EH (cell line): Measurements from ENCODE around the gene FAM184B.

Experiments used
- DNase-seq: peaks from one replicate; pipeline ENCODE4 v3.0.0-alpha.2; 2015; ENCODE audit warnings: low read depth

FAM184B gene

GRCh38 chr4:17635056-17635455 is 146.4 kb downstream of the FAM184B start:
- no peak for DNase-seq

- DNase-seq, result no peak
These were observed 147.8 kb downstream of the FAM184B start for GRCh38 chr4:17633600-17633999.

- no peak for DNase-seq
These were observed 151.2 kb downstream of the FAM184B start for GRCh38 chr4:17630228-17630627.

GRCh38 chr4:17624821-17625220 is 156.6 kb downstream of the FAM184B start:
- no peak for DNase-seq

GRCh38 chr4:17623451-17624001 is 157.9 kb downstream of the FAM184B start:
- peak; percentile 80 for DNase-seq

GRCh38 chr4:17619416-17620105 is 161.9 kb downstream of the FAM184B start:
- peak; percentile 10 for DNase-seq

GRCh38 chr4:17618926-17619325 is 162.5 kb downstream of the FAM184B start:
- no peak for DNase-seq

GRCh38 chr4:17616283-17616682 is 165.1 kb downstream of the FAM184B start:
- DNase-seq, result no peak

- peak; percentile 96 for DNase-seq
These were observed 166.8 kb downstream of the FAM184B start, which contains the start of gene MED28 for GRCh38 chr4:17614416-17615299. Gene MED28 (plus strand): TSS chr4:17614641. CDS start chr4:17614655, 14 bp downstream.

- peak; percentile 87 for DNase-seq
These were observed 167.5 kb downstream of the FAM184B start for GRCh38 chr4:17613761-17614415.

- peak; percentile 11 for DNase-seq
These were observed 176.2 kb downstream of the FAM184B start for GRCh38 chr4:17605236-17605635.

- no peak for DNase-seq
These were observed 181.6 kb downstream of the FAM184B start for GRCh38 chr4:17599826-17600225.

GRCh38 chr4:17597517-17597916 is 183.9 kb downstream of the FAM184B start:
- peak; percentile 34 for DNase-seq

GRCh38 chr4:17595471-17596005 is 185.9 kb downstream of the FAM184B start:
- no peak for DNase-seq

- DNase-seq, result no peak
These were observed 192.1 kb downstream of the FAM184B start for GRCh38 chr4:17589355-17589754.

GRCh38 chr4:17587094-17587822 is 194.2 kb downstream of the FAM184B start:
- DNase-seq, result no peak

- DNase-seq, result no peak
These were observed 196.8 kb downstream of the FAM184B start for GRCh38 chr4:17584521-17585213.

- no peak for DNase-seq
These were observed 197.5 kb downstream of the FAM184B start for GRCh38 chr4:17583941-17584340.

GRCh38 chr4:17583276-17583675 is 198.1 kb downstream of the FAM184B start:
- DNase-seq, result no peak

- DNase-seq, result peak; percentile 62
These were observed 200.5 kb downstream of the FAM184B start for GRCh38 chr4:17580969-17581368.
